ENCODE measurements around the gene GALNT14.

GALNT14 gene

DNA sequence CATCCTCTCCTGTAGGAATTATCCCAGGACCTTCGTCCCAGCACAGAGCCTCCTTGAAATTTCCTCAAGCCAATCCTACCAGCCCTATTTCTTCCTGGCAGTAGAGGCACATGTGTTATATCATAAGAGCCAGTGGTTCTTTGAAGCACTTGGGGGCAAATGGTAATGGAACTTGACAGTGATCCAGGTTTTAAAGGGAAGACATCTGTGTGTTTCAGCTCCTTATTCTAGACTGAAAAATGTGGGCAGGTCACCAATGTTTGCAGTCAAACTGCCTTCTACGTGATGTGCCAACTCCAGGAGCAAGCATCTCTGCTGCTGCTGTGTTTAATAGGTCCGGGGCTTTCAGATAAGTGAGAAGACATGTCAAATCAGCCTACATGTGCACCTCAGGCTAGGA, 157.1 kb downstream of the GALNT14 start:
- no peak for DNase-seq (ENCODE audit: extremely low read depth in 1 of 2, low read depth in 1 of 2)

DNA sequence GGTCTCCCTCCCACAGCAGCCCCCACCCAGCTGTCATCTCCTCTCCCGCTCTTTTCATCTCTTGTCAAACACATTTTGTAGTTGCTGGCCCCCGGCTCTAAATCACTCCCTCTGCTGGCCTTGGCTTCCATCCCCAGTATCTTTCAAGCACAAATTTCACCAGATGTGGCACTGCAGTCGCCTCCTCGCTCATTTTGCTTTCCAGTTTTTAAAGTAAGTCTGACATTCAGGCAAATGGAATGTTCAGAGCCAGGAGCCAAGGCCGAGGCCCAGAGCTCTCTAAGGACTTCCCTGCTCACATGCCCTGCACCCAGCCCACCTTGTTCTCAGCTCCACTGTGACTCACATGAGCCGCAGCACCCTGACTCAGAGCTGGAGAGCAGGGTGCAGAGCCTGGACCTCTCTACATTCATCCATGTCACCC, 158.4 kb downstream of the GALNT14 start:
- DNase-seq (ENCODE audit: extremely low read depth in 1 of 2, low read depth in 1 of 2), result no peak

GRCh38 chr2:30978854-30979253, 159.4 kb downstream of the GALNT14 start:
- DNase-seq (ENCODE audit: extremely low read depth in 1 of 2, low read depth in 1 of 2), result no peak

DNA sequence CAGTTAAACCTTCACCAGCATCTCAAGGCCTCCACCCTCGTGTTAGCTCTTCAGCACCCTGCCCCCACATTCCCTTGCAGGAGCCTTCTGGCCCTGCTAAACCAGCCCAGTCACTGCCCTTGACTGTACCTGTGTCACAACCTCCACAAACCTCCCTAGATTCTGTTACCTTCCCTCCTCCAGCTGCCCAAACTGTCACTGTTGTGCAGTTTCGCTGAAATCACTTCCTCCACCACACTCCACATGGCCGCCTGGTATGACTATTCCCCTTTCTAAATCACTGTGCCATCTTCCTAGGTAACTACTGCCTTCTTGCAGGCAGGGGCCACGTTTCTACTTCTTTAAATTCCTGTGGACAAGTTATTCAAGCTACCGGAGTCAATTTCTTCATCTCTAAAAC, 160.2 kb downstream of the GALNT14 start:
- no peak for DNase-seq (ENCODE audit: extremely low read depth in 1 of 2, low read depth in 1 of 2)

DNA sequence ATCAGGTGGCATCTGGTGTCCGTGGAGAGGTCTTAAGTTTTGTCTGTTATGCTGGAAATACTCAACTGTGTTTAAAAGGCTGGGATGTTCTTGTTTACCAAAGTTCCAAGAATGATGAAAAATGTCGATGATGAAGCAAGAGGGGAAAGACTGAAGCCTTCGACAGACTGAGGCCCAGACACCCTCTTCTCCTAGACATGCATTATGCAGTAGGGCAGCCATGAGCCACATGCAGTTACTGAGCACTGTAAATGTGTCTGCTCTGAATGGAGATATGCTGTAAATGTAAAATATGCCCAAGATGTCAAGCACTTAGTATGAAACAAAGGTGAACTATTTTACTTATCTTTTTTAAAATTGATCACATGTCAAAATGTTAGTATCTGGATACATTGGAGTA, 163.1 kb downstream of the GALNT14 start:
- no peak for DNase-seq (ENCODE audit: extremely low read depth in 1 of 2, low read depth in 1 of 2)

DNA sequence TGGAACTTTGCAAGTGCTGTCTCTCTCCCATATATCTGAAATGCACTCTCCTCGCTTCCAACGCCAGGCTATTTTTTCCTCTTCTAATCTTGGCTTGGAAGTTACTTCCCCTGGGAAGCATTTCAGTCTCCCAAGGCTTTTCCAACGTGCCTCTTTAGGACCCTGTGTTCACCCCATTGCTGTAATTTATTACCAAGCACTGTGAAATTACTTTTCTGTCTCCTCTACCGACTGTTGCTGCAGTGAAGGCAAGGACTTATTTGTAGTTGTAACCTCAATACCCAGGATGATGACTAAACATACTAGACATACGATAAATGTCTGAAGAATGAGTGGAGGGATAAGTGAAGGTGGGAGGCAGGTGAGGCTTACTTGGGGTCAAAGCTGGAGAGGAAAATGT, 163.7 kb downstream of the GALNT14 start:
- DNase-seq (ENCODE audit: extremely low read depth in 1 of 2, low read depth in 1 of 2), result no peak

DNA sequence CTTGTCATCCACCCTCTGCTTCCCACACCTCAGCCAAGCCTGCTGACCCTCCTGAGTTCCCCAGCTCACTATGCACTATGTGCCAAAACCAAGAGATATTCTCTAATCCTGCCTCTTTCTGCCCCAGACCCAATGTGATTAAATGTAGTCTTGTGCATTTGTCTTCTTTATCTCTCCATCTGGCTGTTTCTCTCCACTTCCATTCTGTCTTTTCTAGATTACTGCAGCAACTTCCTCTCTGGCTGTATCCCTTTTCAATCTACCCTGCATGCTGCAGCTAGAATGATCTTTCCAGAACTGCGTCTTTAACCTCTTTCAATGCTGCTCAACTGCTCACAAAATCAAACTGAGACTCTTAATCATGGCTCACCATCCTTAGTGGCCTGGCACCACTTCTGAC, 164.1 kb downstream of the GALNT14 start:
- DNase-seq (ENCODE audit: extremely low read depth in 1 of 2, low read depth in 1 of 2), result no peak

DNA sequence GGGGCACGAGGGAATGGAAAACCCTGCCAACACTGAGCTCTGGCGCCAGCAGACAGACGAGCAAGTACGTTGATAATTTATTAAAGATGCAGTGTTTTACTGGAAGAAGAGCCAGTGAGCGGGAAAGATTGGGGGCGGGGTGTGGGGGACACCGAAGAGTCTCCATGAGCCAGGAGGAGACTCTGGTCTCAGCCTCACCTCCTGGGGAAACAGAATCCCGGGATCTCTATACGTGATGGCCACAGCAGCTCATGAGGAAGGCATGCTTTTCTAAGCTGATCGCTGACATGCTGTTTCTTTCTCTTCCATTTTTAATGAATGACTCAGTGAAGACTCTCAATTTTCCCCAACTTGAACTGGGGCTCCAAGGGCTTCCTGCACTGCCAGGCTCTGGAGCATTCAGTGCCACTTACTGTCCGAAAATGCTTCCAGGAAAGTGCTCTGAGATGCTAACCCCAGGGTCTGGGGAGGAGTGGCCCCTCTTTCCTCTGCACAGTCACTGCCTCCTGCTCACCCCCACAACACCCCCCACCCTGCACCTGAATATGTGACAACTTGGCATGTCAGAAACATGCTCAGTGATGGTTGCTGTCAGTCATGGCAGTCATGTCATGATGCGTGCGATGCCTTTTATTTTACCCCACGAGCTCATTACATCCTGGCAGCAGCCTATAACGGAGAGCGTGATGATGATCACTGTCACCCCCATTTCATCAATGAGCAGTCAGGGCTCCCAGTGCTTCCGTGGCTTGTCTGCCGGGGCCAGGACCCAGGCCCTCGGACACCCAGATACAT, 166.8 kb downstream of the GALNT14 start:
- no peak for DNase-seq (ENCODE audit: extremely low read depth in 1 of 2, low read depth in 1 of 2)

DNA sequence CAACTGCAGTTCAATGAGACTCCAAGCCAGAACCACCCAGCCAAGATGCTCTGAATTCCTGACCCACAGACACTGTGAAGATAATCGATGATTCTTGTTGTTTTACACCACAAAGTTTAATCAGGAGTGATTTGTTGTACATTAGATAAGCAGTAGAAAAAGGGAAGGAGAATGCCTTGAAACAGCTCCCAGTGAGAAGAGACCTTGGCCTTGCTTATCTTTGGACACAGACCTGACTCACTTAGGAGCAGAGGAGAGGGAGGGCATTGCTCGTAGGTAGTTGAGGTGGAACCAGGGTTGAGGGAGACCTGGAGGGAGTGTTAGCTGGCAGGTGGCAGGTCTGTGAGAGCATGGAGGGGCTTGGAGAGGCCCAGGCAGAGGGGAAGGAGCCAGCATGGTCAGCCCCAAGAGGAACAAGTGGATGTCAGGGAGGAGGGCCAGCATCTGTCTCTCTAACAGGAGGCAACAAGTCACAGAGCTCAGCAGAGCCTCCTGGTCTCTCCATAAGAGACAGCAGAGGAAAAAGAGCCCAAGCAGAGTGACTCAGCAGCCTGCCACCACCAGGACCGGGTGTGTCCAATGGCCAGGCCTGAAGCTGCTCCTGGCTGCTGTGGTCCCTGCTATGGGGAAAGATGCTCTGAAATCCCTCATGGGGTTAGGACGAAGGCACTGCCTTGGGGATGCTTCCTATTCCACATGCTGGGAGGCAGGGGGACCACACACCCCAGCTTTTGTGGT, 169.4 kb downstream of the GALNT14 start:
- DNase-seq (ENCODE audit: extremely low read depth in 1 of 2, low read depth in 1 of 2), result no peak

- no peak for DNase-seq (ENCODE audit: extremely low read depth in 1 of 2, low read depth in 1 of 2)
Measured at GRCh38 chr2:30966786-30967185, 171.5 kb downstream of the GALNT14 start.

GRCh38 chr2:30965022-30965531, 173.2 kb downstream of the GALNT14 start:
- no peak for DNase-seq (ENCODE audit: extremely low read depth in 1 of 2, low read depth in 1 of 2)

GRCh38 chr2:30964334-30965005, 173.8 kb downstream of the GALNT14 start:
- DNase-seq (ENCODE audit: extremely low read depth in 1 of 2, low read depth in 1 of 2), result no peak

- no peak for DNase-seq (ENCODE audit: extremely low read depth in 1 of 2, low read depth in 1 of 2)
Measured at GRCh38 chr2:30963184-30963583, 175.1 kb downstream of the GALNT14 start.

- DNase-seq (ENCODE audit: extremely low read depth in 1 of 2, low read depth in 1 of 2), result no peak
Measured at GRCh38 chr2:30960213-30960612, 178.0 kb downstream of the GALNT14 start.

DNA sequence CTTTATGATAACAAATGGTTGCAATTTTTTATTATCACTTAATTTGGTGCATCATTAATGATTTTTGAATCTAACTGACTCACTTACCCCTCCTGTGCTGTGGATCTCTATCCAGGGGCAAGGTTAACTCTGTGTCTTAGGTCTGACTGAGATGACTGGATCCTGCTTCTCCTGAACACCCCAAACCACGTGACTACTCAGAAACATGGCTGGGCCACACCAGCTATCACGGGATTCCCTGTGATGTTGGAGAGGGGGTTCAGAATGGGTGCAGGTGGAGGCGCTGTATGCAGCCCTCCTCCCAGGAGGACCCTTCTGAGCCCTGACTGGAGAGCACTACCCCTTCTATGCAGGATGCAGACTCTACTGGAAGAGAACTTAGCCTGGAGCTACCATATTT, 178.6 kb downstream of the GALNT14 start:
- no peak for DNase-seq (ENCODE audit: extremely low read depth in 1 of 2, low read depth in 1 of 2)

- DNase-seq (ENCODE audit: extremely low read depth in 1 of 2, low read depth in 1 of 2), result no peak
Measured at GRCh38 chr2:30958918-30959265, 179.3 kb downstream of the GALNT14 start.

GRCh38 chr2:30958193-30958917, 179.9 kb downstream of the GALNT14 start:
- DNase-seq (ENCODE audit: extremely low read depth in 1 of 2, low read depth in 1 of 2), result no peak

DNA sequence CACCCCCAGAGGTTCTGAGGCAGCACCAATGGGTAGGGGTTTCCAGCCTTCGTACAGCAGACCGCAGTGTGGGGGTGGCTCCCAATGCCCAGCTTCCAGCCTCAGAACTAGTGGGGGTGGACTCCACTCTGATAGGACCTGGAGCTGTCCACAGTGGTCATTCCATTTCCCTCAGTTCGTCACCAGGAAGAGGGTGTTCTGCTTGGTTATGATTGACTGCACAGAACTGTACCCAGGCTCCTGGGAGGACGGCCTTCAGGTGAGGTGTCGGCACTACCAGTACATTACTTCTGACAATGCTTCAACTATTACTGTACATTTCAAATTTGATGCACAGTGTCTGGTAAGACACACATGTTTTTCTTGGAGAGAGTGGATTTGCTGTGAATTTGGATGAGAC, 180.6 kb downstream of the GALNT14 start:
- no peak for DNase-seq (ENCODE audit: extremely low read depth in 1 of 2, low read depth in 1 of 2)

DNA sequence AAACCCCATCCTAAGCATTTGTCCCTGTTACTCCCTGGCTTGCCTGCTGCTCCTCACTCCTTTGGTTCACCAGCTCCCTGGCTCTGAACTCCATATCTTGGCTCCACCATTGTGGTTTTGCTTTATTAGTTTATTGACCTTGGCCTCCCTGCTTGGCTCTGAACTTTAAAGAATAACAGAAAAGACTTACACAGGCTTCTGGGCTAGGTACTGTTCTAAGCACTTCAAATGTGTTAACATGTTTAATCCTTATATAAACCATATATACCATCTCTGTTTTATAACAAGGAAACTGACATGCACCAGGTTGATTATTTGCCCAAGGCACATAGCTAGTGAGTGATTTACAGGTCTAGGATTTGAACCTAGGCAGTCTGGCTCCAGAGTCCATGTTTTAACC, 181.2 kb downstream of the GALNT14 start:
- no peak for DNase-seq (ENCODE audit: extremely low read depth in 1 of 2, low read depth in 1 of 2)

- DNase-seq (ENCODE audit: extremely low read depth in 1 of 2, low read depth in 1 of 2), result no peak
Measured at GRCh38 chr2:30955516-30956132, 182.6 kb downstream of the GALNT14 start.

DNA sequence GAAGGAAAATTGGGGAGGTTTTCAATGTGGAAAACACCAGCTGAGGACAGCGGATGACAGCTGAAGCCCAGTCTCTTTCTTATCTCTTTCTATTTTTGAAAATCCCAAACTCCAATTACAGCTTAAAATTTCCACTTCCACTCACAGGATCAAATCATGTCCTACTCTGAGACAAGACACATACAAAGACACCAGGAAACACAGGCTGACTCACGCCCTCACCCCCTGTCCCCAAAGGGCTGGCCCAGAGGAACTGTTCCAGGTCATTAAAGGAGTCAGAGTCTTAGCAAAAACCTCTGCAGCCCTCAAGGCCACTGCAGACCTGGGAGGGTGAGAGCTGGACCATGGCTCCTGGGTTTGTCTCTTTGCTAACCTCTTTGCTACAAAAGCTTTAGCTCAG, 187.9 kb downstream of the GALNT14 start:
- no peak for DNase-seq (ENCODE audit: extremely low read depth in 1 of 2, low read depth in 1 of 2)

Data from activated CD8-positive, alpha-beta memory T cell treated with anti-CD3 and anti-CD28 coated beads for 1 hour (primary cell).